GM21737 (cell line): ENCODE results near the gene MYOT.
A peak's percentile ranks its signal among the peaks of the same experiment; 100 is the strongest.
"Not testable (repeated sequence)": the region's sequence is repeated elsewhere in the genome, so short reads cannot be mapped to it uniquely, and the experiment has no call there.

Source experiments
- ATAC-seq: cut with Tn5 transposase; IDR thresholded peaks from one replicate; pipeline ENCODE4 v1.9.1; 2021; ENCODE audit warnings: mild to moderate bottlenecking, moderate library complexity; ENCODE audit not compliant: unreplicated experiment

Gene MYOT

GRCh38 chr5:137853165-137853564, 14.5 kb upstream of the MYOT start:
- not testable (repeated sequence) for ATAC-seq

GRCh38 chr5:137856201-137856600, 11.5 kb upstream of the MYOT start:
- ATAC-seq: no peak

GRCh38 chr5:137856916-137857862, 10.5 kb upstream of the MYOT start:
- no peak for ATAC-seq

- ATAC-seq: peak; percentile 74
Observed at GRCh38 chr5:137858223-137858916, 9.3 kb upstream of the MYOT start.

GRCh38 chr5:137858954-137859353, 8.7 kb upstream of the MYOT start:
- no peak for ATAC-seq

- no peak for ATAC-seq
Observed at GRCh38 chr5:137862251-137862650, 5.4 kb upstream of the MYOT start.

- not testable (repeated sequence) for ATAC-seq
Observed at GRCh38 chr5:137863653-137864052, 4.0 kb upstream of the MYOT start.

- ATAC-seq: no peak
Observed at GRCh38 chr5:137866541-137867388, 895 bp upstream of the MYOT start.

- ATAC-seq: no peak
Observed at GRCh38 chr5:137870647-137871339, 3.1 kb downstream of the MYOT start.

GRCh38 chr5:137871571-137871970, 3.9 kb downstream of the MYOT start:
- no peak for ATAC-seq

- ATAC-seq: no peak
Observed at GRCh38 chr5:137872466-137872865, 4.8 kb downstream of the MYOT start.

GRCh38 chr5:137876101-137876500, 8.4 kb downstream of the MYOT start:
- ATAC-seq: no peak

- no peak for ATAC-seq
Observed at GRCh38 chr5:137880313-137880712, 12.7 kb downstream of the MYOT start.

GRCh38 chr5:137887831-137888230, 20.2 kb downstream of the MYOT start:
- ATAC-seq: no peak

- ATAC-seq: peak; percentile 16
Observed at GRCh38 chr5:137888466-137888862, 20.8 kb downstream of the MYOT start.

GRCh38 chr5:137888863-137889759, 21.5 kb downstream of the MYOT start, which contains the start of gene PKD2L2:
TSS of gene PKD2L2 (plus strand) at chr5:137889457. CDS start at chr5:137889492, 35 bp downstream.
- peak; percentile 96 for ATAC-seq

GRCh38 chr5:137890845-137891244, 23.2 kb downstream of the MYOT start:
- no peak for ATAC-seq

- no peak for ATAC-seq
Observed at GRCh38 chr5:137891849-137892248, 24.2 kb downstream of the MYOT start.

GRCh38 chr5:137894586-137894985, 26.9 kb downstream of the MYOT start:
- ATAC-seq: no peak
